ENCODE measurements around the gene UPP2. TPM values are rescaled to one million over a fixed set of nuclear protein-coding genes. Genes with fewer than 3 reads are reported as not detected.

Gene UPP2
- total and polyA plus RNA-seq, 2 of the 13 experiments (the other 11 are each of a cell fraction or from before 2014, with no cell fraction given) = 0.07 to 0.28 TPM

DNA sequence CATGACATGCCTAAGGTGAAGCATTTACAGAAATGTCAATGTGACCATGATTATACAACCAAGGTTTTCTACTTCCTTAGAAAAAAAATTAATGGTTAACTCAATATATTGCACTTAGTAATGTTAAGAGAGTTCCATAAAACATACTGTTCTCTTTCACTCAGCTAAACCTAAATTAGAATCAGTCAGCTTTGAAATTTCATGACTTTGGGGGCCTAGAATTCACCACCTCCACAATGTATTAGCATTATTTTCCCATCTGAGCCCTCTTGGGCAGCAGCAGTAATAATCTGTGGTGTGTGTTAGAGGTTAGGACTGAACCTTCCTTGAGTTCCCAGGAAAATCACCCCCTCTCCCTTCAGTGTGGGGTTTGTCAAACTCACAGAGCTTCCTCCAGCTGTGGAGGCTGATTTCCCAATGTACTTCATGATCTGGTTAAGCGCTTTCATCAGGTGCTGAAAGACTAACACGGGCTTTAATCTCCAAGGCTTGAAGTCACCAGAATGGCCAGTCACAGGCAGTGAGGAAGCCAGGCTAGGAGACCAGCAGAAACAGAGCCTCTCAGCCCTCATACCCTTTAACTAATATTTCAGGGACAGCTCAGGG lies 7.1 kb upstream of the UPP2 start (continued):
- TF ChIP-seq, protein P1, sequence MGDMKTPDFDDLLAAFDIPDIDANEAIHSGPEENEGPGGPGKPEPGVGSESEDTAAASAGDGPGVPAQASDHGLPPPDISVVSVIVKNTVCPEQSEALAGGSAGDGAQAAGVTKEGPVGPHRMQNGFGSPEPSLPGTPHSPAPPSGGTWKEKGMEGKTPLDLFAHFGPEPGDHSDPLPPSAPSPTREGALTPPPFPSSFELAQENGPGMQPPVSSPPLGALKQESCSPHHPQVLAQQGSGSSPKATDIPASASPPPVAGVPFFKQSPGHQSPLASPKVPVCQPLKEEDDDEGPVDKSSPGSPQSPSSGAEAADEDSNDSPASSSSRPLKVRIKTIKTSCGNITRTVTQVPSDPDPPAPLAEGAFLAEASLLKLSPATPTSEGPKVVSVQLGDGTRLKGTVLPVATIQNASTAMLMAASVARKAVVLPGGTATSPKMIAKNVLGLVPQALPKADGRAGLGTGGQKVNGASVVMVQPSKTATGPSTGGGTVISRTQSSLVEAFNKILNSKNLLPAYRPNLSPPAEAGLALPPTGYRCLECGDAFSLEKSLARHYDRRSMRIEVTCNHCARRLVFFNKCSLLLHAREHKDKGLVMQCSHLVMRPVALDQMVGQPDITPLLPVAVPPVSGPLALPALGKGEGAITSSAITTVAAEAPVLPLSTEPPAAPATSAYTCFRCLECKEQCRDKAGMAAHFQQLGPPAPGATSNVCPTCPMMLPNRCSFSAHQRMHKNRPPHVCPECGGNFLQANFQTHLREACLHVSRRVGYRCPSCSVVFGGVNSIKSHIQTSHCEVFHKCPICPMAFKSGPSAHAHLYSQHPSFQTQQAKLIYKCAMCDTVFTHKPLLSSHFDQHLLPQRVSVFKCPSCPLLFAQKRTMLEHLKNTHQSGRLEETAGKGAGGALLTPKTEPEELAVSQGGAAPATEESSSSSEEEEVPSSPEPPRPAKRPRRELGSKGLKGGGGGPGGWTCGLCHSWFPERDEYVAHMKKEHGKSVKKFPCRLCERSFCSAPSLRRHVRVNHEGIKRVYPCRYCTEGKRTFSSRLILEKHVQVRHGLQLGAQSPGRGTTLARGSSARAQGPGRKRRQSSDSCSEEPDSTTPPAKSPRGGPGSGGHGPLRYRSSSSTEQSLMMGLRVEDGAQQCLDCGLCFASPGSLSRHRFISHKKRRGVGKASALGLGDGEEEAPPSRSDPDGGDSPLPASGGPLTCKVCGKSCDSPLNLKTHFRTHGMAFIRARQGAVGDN (CRISPR knock-in tag; IDR thresholded peaks at IDR 0.05) = no peak
- TF ChIP-seq ETV5 (CRISPR knock-in tag; IDR thresholded peaks at IDR 0.05; ENCODE audit: borderline replicate concordance) (no peak), EZH2 (conservative IDR thresholded peaks at IDR 0.05; ENCODE audit: low read depth, low read length) (no peak), SRSF9 (IDR thresholded peaks at IDR 0.05; ENCODE audit: borderline replicate concordance, insufficient read depth, low read depth, low read length, poor library complexity, severe bottlenecking) (no peak), ZIK1 (CRISPR knock-in tag; IDR thresholded peaks at IDR 0.05; ENCODE audit: borderline replicate concordance, low read depth) (no peak), ZNF567 (CRISPR knock-in tag; IDR thresholded peaks at IDR 0.05; ENCODE audit: borderline replicate concordance) (0 out of 2 replicates have a peak, but pooled peaks have one; percentile 71), SOX5 (CRISPR knock-in tag; IDR thresholded peaks at IDR 0.05; ENCODE audit: borderline replicate concordance) (peak; percentile 15; the same call in 1 of the 2 replicates), HDAC2 (CRISPR knock-in tag; IDR thresholded peaks at IDR 0.05) (no peak), MXD1 (CRISPR knock-in tag; IDR thresholded peaks at IDR 0.05) (no peak), NFE2 (CRISPR knock-in tag; IDR thresholded peaks at IDR 0.05) (no peak), MATR3 (CRISPR knock-in tag; IDR thresholded peaks at IDR 0.05) (no peak), ZNF580 (CRISPR knock-in tag; IDR thresholded peaks at IDR 0.05; ENCODE audit: borderline replicate concordance, low read depth) (0 out of 2 replicates have a peak, but pooled peaks have one; percentile 15), CEBPG (CRISPR knock-in tag; IDR thresholded peaks at IDR 0.05) (peak; percentile 58), MLLT10 (CRISPR knock-in tag; IDR thresholded peaks at IDR 0.05) (no peak), SMYD3 (CRISPR knock-in tag; IDR thresholded peaks at IDR 0.05) (peak; percentile 59; the same call in 1 of the 2 replicates)
- TF ChIP-seq, protein P2, sequence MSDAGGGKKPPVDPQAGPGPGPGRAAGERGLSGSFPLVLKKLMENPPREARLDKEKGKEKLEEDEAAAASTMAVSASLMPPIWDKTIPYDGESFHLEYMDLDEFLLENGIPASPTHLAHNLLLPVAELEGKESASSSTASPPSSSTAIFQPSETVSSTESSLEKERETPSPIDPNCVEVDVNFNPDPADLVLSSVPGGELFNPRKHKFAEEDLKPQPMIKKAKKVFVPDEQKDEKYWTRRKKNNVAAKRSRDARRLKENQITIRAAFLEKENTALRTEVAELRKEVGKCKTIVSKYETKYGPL (CRISPR knock-in tag; IDR thresholded peaks at IDR 0.05) = peak; percentile 83; the same call in 1 of the 2 replicates
- TF ChIP-seq, protein P3, sequence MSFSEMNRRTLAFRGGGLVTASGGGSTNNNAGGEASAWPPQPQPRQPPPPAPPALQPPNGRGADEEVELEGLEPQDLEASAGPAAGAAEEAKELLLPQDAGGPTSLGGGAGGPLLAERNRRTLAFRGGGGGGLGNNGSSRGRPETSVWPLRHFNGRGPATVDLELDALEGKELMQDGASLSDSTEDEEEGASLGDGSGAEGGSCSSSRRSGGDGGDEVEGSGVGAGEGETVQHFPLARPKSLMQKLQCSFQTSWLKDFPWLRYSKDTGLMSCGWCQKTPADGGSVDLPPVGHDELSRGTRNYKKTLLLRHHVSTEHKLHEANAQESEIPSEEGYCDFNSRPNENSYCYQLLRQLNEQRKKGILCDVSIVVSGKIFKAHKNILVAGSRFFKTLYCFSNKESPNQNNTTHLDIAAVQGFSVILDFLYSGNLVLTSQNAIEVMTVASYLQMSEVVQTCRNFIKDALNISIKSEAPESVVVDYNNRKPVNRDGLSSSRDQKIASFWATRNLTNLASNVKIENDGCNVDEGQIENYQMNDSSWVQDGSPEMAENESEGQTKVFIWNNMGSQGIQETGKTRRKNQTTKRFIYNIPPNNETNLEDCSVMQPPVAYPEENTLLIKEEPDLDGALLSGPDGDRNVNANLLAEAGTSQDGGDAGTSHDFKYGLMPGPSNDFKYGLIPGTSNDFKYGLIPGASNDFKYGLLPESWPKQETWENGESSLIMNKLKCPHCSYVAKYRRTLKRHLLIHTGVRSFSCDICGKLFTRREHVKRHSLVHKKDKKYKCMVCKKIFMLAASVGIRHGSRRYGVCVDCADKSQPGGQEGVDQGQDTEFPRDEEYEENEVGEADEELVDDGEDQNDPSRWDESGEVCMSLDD (CRISPR knock-in tag; IDR thresholded peaks at IDR 0.05; ENCODE audit: borderline replicate concordance) = no peak
- TF ChIP-seq, protein P4, sequence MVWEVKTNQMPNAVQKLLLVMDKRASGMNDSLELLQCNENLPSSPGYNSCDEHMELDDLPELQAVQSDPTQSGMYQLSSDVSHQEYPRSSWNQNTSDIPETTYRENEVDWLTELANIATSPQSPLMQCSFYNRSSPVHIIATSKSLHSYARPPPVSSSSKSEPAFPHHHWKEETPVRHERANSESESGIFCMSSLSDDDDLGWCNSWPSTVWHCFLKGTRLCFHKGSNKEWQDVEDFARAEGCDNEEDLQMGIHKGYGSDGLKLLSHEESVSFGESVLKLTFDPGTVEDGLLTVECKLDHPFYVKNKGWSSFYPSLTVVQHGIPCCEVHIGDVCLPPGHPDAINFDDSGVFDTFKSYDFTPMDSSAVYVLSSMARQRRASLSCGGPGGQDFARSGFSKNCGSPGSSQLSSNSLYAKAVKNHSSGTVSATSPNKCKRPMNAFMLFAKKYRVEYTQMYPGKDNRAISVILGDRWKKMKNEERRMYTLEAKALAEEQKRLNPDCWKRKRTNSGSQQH (CRISPR knock-in tag; IDR thresholded peaks at IDR 0.05; ENCODE audit: low read depth) = 0 out of 2 replicates have a peak, but pooled peaks have one; percentile 39
- TF ChIP-seq, protein P5, sequence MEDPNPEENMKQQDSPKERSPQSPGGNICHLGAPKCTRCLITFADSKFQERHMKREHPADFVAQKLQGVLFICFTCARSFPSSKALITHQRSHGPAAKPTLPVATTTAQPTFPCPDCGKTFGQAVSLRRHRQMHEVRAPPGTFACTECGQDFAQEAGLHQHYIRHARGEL (CRISPR knock-in tag; IDR thresholded peaks at IDR 0.05) = no peak
